Measurements from ENCODE around the gene FLNA.
"Not testable (repeated sequence)": the region's sequence is repeated elsewhere in the genome, so short reads cannot be mapped to it uniquely, and the experiment has no call there.

FLNA gene

GRCh38 chrX:154359362-154360154, 14.9 kb downstream of the FLNA start:
- no peak for DNase-seq (ENCODE audit: low read depth)

DNA sequence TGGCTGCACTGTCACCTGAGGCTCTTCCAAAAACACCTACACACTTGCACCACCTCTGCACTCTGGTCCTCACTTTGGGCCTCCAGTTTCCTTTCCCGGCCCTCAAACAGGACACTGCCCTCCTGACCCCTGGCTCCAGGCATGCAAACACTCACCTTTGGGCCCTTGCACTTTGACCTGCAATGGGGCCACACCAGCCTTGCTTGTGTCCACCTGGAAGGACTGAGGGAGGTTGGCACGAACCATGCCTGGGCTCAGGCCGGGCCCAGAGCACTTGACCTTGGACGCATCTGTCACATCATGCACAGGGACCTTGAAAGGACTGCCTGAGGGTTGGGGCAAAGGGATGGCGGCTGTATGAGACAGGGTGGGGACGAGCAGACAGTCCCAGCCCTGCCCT, 15.6 kb downstream of the FLNA start:
- no peak for DNase-seq (ENCODE audit: low read depth)

DNA sequence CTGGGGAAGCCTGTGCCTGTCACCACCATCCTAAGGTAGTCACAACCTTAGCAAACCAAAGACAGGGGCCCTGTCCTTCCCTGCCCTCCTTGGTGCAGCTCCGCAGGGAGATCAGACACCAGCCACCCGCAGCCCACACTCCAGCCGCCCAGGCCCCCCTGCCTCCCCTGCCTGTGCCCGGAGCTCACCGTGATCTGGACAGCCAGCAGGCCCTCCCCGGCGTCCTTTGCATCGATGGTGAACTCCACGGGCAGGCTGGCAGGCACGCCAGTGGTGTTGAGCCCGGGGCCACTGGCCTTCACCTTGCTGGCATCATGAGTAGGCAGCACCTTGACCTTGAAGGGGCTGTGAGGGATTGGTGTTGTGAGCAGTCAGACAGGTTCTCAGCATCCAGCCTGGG, 16.4 kb downstream of the FLNA start:
- no peak for DNase-seq (ENCODE audit: low read depth)

- DNase-seq (ENCODE audit: low read depth), result no peak
Observed at GRCh38 chrX:154357205-154357604, 17.2 kb downstream of the FLNA start.

GRCh38 chrX:154356596-154356995, 17.8 kb downstream of the FLNA start:
- no peak for DNase-seq (ENCODE audit: low read depth)

GRCh38 chrX:154355776-154356140, 18.7 kb downstream of the FLNA start:
- DNase-seq (ENCODE audit: low read depth), result no peak

GRCh38 chrX:154355094-154355775, 19.2 kb downstream of the FLNA start:
- DNase-seq (ENCODE audit: low read depth), result no peak

DNA sequence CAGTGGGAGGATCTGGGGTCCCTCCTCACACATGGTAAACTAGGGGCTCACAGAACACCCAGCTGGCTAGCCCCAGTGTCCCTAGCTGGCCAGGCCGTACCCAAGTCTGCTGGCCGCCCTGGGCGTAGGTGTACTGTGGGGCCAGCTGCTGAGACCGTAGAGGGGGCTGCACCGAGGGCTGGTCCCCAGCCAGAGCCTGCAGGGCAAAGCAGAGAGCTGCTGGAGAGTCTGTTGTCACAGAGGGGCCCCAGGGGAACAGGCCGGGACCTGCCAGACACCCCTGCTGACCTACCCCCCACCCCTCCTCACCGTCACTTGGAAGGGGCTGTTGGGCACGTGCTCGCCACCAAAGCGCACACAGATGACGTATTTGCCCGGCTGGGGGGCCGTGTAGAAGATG, 19.9 kb downstream of the FLNA start:
- no peak for DNase-seq (ENCODE audit: low read depth)

DNA sequence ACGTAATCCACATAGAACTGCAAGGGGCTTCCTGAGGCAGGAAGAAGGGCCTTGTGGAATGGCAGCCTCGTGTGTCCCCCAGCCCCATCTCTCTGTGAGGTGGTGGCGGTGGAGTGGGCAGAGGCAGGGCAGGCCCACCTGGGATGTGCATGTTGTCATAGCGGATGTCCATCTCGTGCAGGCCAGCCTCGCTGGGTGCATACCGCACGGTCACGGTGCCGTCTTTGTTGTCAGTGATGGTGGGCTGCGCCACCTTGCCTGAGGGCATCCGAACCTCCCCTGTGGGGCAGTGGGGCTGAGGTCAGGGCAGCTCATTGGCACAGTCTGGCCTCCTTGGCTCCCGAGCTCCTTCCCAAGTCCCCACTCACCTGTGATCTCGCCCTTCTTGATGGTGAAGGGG, 20.4 kb downstream of the FLNA start:
- DNase-seq (ENCODE audit: low read depth), result no peak

- DNase-seq (ENCODE audit: low read depth), result no peak
Observed at GRCh38 chrX:154353172-154353843, 21.1 kb downstream of the FLNA start.

- no peak for DNase-seq (ENCODE audit: low read depth)
Observed at GRCh38 chrX:154352466-154352865, 22.0 kb downstream of the FLNA start.

- no peak for DNase-seq (ENCODE audit: low read depth)
Observed at GRCh38 chrX:154352012-154352401, 22.4 kb downstream of the FLNA start.

DNA sequence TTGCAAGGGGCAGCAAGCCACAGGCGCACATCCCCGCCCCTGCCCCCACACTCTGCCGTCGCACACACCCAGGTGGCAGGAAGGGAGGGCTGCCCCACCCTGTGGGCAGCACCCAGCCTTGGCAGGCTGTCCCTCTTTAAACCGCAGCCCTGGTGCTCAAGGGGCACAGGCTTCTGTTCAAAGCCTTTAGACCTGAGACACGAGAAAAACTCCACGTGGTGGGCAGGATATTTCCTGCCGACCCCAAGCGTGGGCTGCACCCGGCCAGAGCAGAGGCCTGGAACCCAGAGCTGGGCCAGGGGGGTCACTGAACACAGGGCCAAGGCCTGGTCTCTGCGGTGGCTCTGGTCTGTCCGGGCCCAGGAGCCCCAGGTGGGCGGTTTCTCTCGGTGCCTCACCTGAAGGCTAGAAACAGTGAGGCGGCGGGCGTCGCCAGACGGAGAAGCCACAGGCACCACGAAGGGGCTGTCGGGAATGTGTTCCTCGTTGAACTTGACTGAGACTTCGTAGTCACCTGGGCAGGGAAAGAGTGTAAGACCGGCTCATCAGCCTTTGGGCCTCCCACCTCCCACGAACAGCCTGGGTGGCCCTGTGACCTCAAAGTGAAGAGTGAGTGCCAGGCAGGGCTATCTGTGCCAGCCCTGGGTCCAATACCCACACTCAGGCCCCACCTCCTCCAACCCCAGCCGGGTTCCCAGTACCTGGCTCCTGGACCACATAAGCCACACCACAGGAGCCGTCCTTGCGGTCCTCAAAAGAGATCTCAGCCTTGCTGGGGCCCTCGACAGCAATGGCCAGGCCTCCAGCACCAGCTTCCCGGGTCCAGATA, 23.0 kb downstream of the FLNA start:
- DNase-seq (ENCODE audit: low read depth), result no peak

DNA sequence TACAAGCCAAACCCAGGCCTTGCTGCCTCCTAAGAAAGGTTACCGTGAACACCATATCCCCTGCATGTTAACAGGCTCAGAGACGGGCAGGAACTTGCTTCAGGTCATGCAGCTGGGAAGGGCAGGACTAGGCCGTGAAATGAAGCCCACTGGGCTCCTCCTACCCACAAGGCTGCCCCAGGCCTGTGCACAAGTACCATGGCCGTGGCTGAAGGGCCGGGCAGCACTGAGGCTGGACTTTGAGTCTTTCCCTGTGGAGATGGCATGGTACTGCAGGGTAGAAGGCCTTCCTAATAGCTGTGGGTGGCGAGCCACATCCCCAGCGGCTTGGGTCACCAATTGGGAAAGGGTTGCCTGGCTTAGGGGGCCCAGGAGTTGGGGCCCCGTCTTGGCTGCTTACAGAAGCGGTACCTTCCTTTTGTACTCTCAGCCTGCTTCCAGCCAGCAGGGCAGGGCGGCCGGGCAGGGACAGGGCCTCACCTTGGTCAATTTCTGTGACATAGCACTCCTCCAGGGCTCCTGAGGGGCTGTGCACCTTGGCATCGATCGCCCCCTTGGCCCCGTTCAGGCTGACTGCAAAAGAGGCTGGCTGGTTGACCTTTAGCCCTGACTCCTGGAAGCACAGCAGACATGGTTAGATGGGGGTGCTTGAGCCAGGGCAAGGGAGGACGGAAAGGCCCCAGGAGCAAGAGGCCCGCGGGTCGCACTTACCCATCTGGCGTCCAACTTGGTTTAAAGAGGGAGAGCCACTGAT, 23.8 kb downstream of the FLNA start:
- no peak for DNase-seq (ENCODE audit: low read depth)

DNA sequence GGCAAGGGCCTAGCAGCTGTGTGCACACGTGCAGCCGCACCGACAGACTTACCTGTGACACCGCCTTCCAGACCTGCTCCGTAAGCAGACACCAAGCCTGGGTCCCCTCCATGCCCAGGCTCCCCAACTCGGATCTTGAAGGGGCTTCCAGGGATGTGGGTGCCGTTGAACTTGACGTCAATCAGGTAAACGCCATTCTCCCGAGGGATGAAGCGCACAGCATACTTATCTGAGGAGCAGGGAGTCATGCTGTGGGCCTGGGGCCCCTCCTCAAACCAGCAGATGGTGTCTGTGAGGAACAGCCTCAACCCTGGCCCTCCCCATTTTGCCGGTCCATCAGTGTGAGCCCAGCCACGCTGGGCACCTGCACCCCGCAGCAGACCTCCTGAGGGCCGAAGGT, 24.5 kb downstream of the FLNA start:
- DNase-seq (ENCODE audit: low read depth), result no peak

DNA sequence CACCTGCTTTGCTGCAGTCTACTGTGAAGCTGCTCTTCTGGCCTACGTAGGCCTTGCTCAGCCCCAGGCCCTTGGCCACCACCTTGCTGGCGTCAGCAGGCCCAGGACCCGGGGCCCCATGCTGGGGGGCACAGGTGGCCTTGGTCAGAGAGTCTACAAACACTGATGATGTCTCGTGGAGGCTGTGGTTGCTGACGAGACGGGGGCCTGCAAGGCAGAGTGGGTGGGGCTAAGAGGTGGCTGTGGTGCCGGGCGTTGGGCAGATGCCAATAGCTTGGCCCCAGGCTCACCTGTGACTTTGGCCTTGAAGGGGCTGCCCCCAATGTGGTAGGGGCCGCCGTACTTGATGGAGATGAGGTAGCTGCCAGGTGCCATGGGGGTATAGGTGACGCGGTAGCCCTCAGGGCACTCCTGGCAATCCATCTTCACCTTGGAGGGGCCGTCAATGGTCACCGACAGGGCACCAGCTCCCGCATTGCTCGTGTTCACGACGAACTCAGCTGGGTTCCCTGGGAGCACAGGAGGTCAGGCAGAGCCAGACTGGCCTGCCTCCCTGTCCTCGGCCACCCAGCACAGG, 25.0 kb downstream of the FLNA start:
- no peak for DNase-seq (ENCODE audit: low read depth)

- DNase-seq (ENCODE audit: low read depth), result no peak
Observed at GRCh38 chrX:154348646-154349358, 25.6 kb downstream of the FLNA start.

GRCh38 chrX:154348114-154348531, 26.3 kb downstream of the FLNA start:
- no peak for DNase-seq (ENCODE audit: low read depth)

GRCh38 chrX:154343620-154344019, 30.8 kb downstream of the FLNA start:
- DNase-seq (ENCODE audit: low read depth), result not testable (repeated sequence)

GRCh38 chrX:154343063-154343462, 31.4 kb downstream of the FLNA start:
- not testable (repeated sequence) for DNase-seq (ENCODE audit: low read depth)
